Gastroesophageal sphincter (tissue), 4 donors: ENCODE data around the gene ZNF791. TPM values are rescaled to one million over a fixed set of nuclear protein-coding genes. Genes with fewer than 3 reads are reported as not detected.
A peak's percentile ranks its signal among the peaks of the same experiment; 100 is the strongest.

ENCODE experiments used
- ATAC-seq: fragments of 150-250 bp; one replicate; pipeline ENCODE4 v1.9.1; 2016; ENCODE audit warnings: mild to moderate bottlenecking, moderate library complexity
- H3K27ac ChIP-seq, 4 donors: fragments of 200-600 bp; sonication (generic) in 3 of 4; 1 replicate in 3 of 4; 2 replicates in 1 of 4; pipeline ENCODE4 v1.5.1; 2016 to 2019
- H3K27me3 ChIP-seq: fragments of 200-600 bp; sonication (generic); one replicate; pipeline ENCODE4 v1.5.1; 2019
- H3K36me3 ChIP-seq, 2 donors: fragments of 200-600 bp; sonication (generic); one replicate each; pipeline ENCODE4 v1.5.1; 2019; ENCODE audit warnings: control low read depth in 1 of 2
- H3K4me1 ChIP-seq, 3 donors: fragments of 200-600 bp; sonication (generic); 1 replicate in 2 of 3; 2 replicates in 1 of 3; pipeline ENCODE4 v1.5.1; 2016 to 2019; ENCODE audit warnings: control low read depth in 2 of 3
- H3K4me3 ChIP-seq, 2 donors: fragments of 200-600 bp; sonication (generic); one replicate each; pipeline ENCODE4 v1.5.1; 2019; ENCODE audit warnings: mild to moderate bottlenecking in 1 of 2, moderate library complexity in 1 of 2
- H3K9me3 ChIP-seq, 3 donors: fragments of 200-600 bp; sonication (generic); one replicate each; pipeline ENCODE4 v1.5.1; 2017 to 2019; ENCODE audit warnings: control low read depth in 2 of 3
- EP300 ChIP-seq: sonication (generic); formaldehyde crosslinking; IDR thresholded peaks from one replicate; pipeline ENCODE4 v1.6.1; 2017; ENCODE audit warnings: antibody characterized with exemption, mild to moderate bottlenecking
- POLR2A ChIP-seq, 2 donors: fragments of 450-650 bp; IDR thresholded peaks; one replicate each; pipeline ENCODE4 v1.6.1; 2017; ENCODE audit warnings: antibody characterized with exemption in 2 of 2, mild to moderate bottlenecking in 2 of 2, moderate library complexity in 1 of 2
- POLR2AphosphoS5 ChIP-seq: sonication (generic); formaldehyde crosslinking; IDR thresholded peaks from one replicate; pipeline ENCODE4 v1.6.1; 2017; ENCODE audit warnings: antibody characterized with exemption
- WGBS, 2 donors: methylation state at CpG; one replicate each; pipeline ENCODE4 v1.1.5; 2018; ENCODE audit warnings: low coverage in 1 of 2; 5-methylcytosine and 5-hydroxymethylcytosine counted together
- total RNA-seq, 4 donors: library from RNA; depleted of rRNA; stranded (reverse); fragments of >200 nt; gene quantifications; one replicate each; pipeline ENCODE4 v1.1.0, GENCODE V29; 2016
- TF ChIP-seq, protein P1 (sequence below), 4 experiments: fragments of 200-600 bp in 2 of 4; fragments of 450-650 bp in 2 of 4; sonication (generic) in 1 of 4; IDR thresholded peaks; one replicate each; pipeline ENCODE4 v1.5.1; 2017 to 2019; ENCODE audit warnings: antibody characterized with exemption in 4 of 4, mild to moderate bottlenecking in 2 of 4, moderate library complexity in 2 of 4

The ZNF791 gene
- total RNA-seq, 4 donors from 2014 or later = 16.7 to 29.7 (median 20.4) TPM

DNA sequence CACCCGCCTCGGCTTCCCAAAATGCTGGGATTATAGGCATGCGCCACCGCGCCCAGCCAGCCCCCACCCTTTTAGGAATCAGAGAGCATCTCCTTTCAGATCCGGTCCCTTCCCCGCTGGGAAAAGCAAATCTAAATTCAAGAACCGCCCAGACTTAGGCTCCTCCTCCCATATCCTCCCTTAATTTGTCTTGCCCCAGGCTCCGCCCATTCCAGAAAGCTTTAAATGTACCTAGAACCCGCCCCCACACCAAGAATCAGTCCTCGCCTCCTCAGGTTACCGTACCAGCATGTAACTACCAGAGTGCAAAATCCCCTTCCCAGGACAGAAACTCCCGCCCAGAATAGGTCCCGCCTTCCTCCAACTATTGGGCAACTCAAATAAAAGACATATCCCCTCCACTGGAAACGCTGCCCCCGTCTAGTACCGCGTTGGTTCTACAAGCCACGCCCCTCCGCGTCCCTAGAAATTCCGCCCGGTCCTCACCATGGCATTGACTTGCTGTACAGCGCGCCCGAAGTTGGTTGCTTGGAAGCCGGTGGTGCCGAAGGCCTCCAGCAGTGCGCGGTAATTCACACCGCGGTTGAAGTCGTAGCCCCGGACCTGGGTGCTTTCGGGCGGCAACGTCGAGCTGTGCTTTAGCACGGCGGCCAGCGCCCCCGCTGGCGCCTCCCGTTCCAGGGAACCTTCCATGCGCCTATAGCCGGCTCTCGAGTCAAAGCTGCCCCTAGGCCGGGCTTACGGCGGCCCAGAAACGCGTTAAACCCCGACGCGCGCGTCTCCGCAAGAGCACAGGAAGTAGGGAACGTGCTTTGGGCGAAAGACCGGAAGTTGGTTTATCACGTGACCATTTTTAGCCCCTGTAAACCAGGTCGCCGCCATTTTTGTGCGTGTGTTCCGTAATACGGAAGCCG is 70.6 kb downstream of the ZNF791 start, which contains the start of gene DHPS:
DHPS (minus strand) TSS at position 807 of the 914 bp plus-strand sequence; CDS start at position 693, 114 bp downstream.
- H3K9me3 ChIP-seq = no peaks in the 10 kb centered on the region
- no peaks in the 10 kb centered on the region for H3K27me3 ChIP-seq

More for the DNA sequence above, 70.6 kb downstream of the ZNF791 start, which contains the start of gene DHPS:
- WGBS, 2 donors = 0 to 1% methylated on average over 11 to 24 of the region's 68 CpGs
- TF ChIP-seq, protein P1, sequence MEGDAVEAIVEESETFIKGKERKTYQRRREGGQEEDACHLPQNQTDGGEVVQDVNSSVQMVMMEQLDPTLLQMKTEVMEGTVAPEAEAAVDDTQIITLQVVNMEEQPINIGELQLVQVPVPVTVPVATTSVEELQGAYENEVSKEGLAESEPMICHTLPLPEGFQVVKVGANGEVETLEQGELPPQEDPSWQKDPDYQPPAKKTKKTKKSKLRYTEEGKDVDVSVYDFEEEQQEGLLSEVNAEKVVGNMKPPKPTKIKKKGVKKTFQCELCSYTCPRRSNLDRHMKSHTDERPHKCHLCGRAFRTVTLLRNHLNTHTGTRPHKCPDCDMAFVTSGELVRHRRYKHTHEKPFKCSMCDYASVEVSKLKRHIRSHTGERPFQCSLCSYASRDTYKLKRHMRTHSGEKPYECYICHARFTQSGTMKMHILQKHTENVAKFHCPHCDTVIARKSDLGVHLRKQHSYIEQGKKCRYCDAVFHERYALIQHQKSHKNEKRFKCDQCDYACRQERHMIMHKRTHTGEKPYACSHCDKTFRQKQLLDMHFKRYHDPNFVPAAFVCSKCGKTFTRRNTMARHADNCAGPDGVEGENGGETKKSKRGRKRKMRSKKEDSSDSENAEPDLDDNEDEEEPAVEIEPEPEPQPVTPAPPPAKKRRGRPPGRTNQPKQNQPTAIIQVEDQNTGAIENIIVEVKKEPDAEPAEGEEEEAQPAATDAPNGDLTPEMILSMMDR (IDR thresholded peaks at IDR 0.05) = peak in 1 of 4 experiments; percentile 13
- TF ChIP-seq POLR2A (IDR thresholded peaks at IDR 0.05) = peak; percentile 38 to 61
- TF ChIP-seq EP300 = no peak
- peak; percentile 82 for TF ChIP-seq POLR2AphosphoS5
- peaks cover 0 to 40% of the 10 kb centered on the region in 2 donors for H3K36me3 ChIP-seq
- ATAC-seq = peak; percentile 90
- H3K4me3 ChIP-seq = peak within 1 kb of the TSS; percentile 51 to 67
- H3K4me1 ChIP-seq = peaks cover 0 to 29% (median 9%) of the 10 kb centered on the region in 3 donors
- peak within 1 kb of the TSS; percentile 79 to 98 (median 97) for H3K27ac ChIP-seq

Other genes with a start within 250 kb of the ZNF791 start
- 1 to 10 TPM; 2.3 to 6.7 (median 4.8) TPM for gene ZNF442, start 245.2 kb upstream of the ZNF791 start, total RNA-seq
- gene ZNF799, start 209.6 kb upstream of the ZNF791 start, total RNA-seq = 1 to 10 TPM; 3.9 to 7.8 (median 4.7) TPM
- gene ZNF443, start 169.9 kb upstream of the ZNF791 start, total RNA-seq = 1 to 10 TPM; 3.1 to 9.2 (median 5.2) TPM
- gene ZNF709, start 126.1 kb upstream of the ZNF791 start, total RNA-seq = 1 to 10 TPM; 3.1 to 3.6 (median 3.3) TPM
- 10 to 100 TPM in 3 of 4 donors, 1 to 10 TPM in 1; 6.8 to 14.6 (median 13.8) TPM for gene ZNF564, start 59.4 kb upstream of the ZNF791 start, total RNA-seq
- 1 to 10 TPM; 5.1 to 8.6 (median 6.7) TPM for gene ZNF490, start 107 bp upstream of the ZNF791 start, total RNA-seq
- gene MAN2B1, start 55.8 kb downstream of the ZNF791 start, total RNA-seq = 10 to 100 TPM; 61.3 to 98.1 (median 70.8) TPM
- gene WDR83, start 55.9 kb downstream of the ZNF791 start, total RNA-seq = 10 to 100 TPM in 3 of 4 donors, 1 to 10 TPM in 1; 8.8 to 19.8 (median 15.5) TPM
- gene DHPS, start 71.0 kb downstream of the ZNF791 start, total RNA-seq = 100 to 1,000 TPM in 1 of 4 donors, 10 to 100 TPM in 3; 77.3 to 122 (median 92.1) TPM
- not detected for gene GNG14, start 77.1 kb downstream of the ZNF791 start, total RNA-seq
- gene FBXW9, start 85.7 kb downstream of the ZNF791 start, total RNA-seq = 1 to 10 TPM; 3.8 to 7.5 (median 4.1) TPM
- gene TNPO2, start 113.0 kb downstream of the ZNF791 start, total RNA-seq = 10 to 100 TPM; 52.0 to 89.2 (median 76.1) TPM
- 100 to 1,000 TPM; 364 to 432 (median 398) TPM for gene TRIR, start 123.8 kb downstream of the ZNF791 start, total RNA-seq
- 10 to 100 TPM; 47.3 to 58.2 (median 55.8) TPM for gene GET3, start 126.6 kb downstream of the ZNF791 start, total RNA-seq
- not detected for gene BEST2, start 140.9 kb downstream of the ZNF791 start, total RNA-seq
- gene HOOK2, start 164.6 kb downstream of the ZNF791 start, total RNA-seq = 10 to 100 TPM; 13.5 to 24.1 (median 14.6) TPM
- 100 to 1,000 TPM in 3 of 4 donors, 10 to 100 TPM in 1; 99.3 to 614 (median 168) TPM for gene JUNB, start 180.6 kb downstream of the ZNF791 start, total RNA-seq
- gene PRDX2, start 190.9 kb downstream of the ZNF791 start, total RNA-seq = 100 to 1,000 TPM; 178 to 303 (median 227) TPM
- gene THSD8, start 191.1 kb downstream of the ZNF791 start, total RNA-seq = not detected
- gene RNASEH2A, start 195.7 kb downstream of the ZNF791 start, total RNA-seq = 1 to 10 TPM; 2.0 to 9.4 (median 3.7) TPM
- 1 to 10 TPM in 1 of 4 donors, not detected in 3; 1.1 TPM for gene RTBDN, start 223.7 kb downstream of the ZNF791 start, total RNA-seq
- 1 to 10 TPM in 1 of 4 donors, under 1 TPM in 1, not detected in 2; 0.15 to 1.5 TPM for gene MAST1, start 227.6 kb downstream of the ZNF791 start, total RNA-seq